ENCODE data around the gene LCN2. TPM values are rescaled to one million over a fixed set of nuclear protein-coding genes. Genes with fewer than 3 reads are reported as not detected.
A peak's percentile ranks its signal among the peaks of the same experiment; 100 is the strongest.

LCN2 gene
- total RNA-seq, 1 experiment from 2014 or later: 1.3 TPM

DNA sequence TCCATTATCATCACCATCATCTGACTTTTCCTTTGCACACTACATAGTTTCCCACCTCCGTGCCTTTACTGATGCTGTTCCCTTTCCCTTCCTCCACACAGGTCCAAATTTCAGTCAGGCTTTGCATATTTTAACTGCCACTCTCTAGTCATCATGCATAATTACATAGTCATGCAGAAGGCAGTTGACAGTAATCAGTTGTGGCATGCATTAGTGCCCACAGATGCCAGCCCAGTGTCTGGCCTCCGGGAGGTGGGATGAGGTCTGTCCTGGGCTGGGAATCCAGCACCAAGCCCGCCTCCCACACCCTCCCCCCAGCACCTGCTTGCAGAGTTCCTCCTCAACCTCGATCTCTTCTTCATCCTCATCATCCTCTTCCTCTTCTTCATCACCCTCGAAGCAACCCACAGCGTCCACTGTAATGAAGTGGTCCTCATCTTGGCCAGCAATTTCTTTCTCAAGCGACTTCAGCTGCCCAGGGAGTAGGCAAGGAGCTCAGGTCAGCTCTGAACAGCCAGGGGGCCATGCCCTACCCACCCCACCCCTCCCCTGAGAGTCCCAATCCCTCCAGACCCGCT is 19.6 kb downstream of the LCN2 start:
- Mint-ChIP-seq H3K27ac (peak overlapping the region; percentile 16; the same call in 1 of the 2 replicates), H3K4me3 (no peak overlapping the region), H3K36me3 (peaks cover 30% of the 10 kb centered on the region), H3K27me3 (ENCODE audit: low read depth) (no peaks in the 10 kb centered on the region), H3K4me1 (no peaks in the 10 kb centered on the region), H3K9me3 (no peaks in the 10 kb centered on the region)
- DNase-seq (ENCODE audit: low spot score): no peak
- ChIA-PET POLR2A (no interaction called here), CTCF (interaction anchor here (0.6 to 1.2 kb wide), 3 partner anchors 44 to 64 kb away, joined by 3 read pairs; no protein-coding TSS in a partner anchor)
- TF ChIP-seq FOXJ3 (CRISPR knock-in tag; IDR thresholded peaks at IDR 0.05; ENCODE audit: borderline replicate concordance) (no peak), ZNF138 (CRISPR knock-in tag; conservative IDR thresholded peaks at IDR 0.05) (no peak)
- TF ChIP-seq, protein P1, sequence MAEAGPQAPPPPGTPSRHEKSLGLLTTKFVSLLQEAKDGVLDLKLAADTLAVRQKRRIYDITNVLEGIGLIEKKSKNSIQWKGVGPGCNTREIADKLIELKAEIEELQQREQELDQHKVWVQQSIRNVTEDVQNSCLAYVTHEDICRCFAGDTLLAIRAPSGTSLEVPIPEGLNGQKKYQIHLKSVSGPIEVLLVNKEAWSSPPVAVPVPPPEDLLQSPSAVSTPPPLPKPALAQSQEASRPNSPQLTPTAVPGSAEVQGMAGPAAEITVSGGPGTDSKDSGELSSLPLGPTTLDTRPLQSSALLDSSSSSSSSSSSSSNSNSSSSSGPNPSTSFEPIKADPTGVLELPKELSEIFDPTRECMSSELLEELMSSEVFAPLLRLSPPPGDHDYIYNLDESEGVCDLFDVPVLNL (CRISPR knock-in tag; IDR thresholded peaks at IDR 0.05; ENCODE audit: borderline replicate concordance, low read depth): no peak
- ATAC-seq: no peak

DNA sequence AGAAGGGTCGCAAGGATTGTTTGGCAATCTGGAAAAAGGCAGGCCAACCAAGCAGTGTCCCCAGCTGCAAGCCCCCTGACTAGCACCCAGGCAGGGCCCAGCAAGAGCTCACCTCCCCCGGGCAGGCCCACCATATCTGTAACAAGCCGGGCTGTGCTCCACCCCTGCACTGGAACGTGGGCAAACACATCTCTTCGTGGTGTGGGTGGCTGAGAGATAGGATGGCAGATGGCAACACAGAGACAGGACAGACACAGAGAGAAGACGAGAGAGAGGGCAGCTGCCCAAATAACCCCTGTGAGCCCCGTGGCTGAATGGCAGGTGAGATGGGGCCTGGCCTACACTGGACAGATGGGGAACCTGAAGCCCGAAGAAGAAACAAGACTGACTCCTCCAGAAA is 20.2 kb downstream of the LCN2 start:
- H3K36me3 Mint-ChIP-seq: peaks cover 26% of the 10 kb centered on the region
- no peak for TF ChIP-seq ZNF219 (CRISPR knock-in tag; IDR thresholded peaks at IDR 0.05; ENCODE audit: borderline replicate concordance)
- TF ChIP-seq MYBL2 (CRISPR knock-in tag; IDR thresholded peaks at IDR 0.05): no peak
- TF ChIP-seq FOXJ3 (CRISPR knock-in tag; IDR thresholded peaks at IDR 0.05; ENCODE audit: borderline replicate concordance): no peak
- TF ChIP-seq, protein P2, sequence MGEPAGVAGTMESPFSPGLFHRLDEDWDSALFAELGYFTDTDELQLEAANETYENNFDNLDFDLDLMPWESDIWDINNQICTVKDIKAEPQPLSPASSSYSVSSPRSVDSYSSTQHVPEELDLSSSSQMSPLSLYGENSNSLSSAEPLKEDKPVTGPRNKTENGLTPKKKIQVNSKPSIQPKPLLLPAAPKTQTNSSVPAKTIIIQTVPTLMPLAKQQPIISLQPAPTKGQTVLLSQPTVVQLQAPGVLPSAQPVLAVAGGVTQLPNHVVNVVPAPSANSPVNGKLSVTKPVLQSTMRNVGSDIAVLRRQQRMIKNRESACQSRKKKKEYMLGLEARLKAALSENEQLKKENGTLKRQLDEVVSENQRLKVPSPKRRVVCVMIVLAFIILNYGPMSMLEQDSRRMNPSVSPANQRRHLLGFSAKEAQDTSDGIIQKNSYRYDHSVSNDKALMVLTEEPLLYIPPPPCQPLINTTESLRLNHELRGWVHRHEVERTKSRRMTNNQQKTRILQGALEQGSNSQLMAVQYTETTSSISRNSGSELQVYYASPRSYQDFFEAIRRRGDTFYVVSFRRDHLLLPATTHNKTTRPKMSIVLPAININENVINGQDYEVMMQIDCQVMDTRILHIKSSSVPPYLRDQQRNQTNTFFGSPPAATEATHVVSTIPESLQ (CRISPR knock-in tag; IDR thresholded peaks at IDR 0.05): no peak
- no peak for TF ChIP-seq SMAD4 (CRISPR knock-in tag; IDR thresholded peaks at IDR 0.05)
- no peak for TF ChIP-seq GTF2I (CRISPR knock-in tag; conservative IDR thresholded peaks at IDR 0.05)
- TF ChIP-seq, protein P3, sequence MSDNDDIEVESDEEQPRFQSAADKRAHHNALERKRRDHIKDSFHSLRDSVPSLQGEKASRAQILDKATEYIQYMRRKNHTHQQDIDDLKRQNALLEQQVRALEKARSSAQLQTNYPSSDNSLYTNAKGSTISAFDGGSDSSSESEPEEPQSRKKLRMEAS (CRISPR knock-in tag; IDR thresholded peaks at IDR 0.05): no peak
- TF ChIP-seq ZNF671 (CRISPR knock-in tag; IDR thresholded peaks at IDR 0.05): no peak
- no peak for TF ChIP-seq SP1 (CRISPR knock-in tag; conservative IDR thresholded peaks at IDR 0.05)
- TF ChIP-seq ATF1 (CRISPR knock-in tag; IDR thresholded peaks at IDR 0.05): no peak
- TF ChIP-seq, protein P4, sequence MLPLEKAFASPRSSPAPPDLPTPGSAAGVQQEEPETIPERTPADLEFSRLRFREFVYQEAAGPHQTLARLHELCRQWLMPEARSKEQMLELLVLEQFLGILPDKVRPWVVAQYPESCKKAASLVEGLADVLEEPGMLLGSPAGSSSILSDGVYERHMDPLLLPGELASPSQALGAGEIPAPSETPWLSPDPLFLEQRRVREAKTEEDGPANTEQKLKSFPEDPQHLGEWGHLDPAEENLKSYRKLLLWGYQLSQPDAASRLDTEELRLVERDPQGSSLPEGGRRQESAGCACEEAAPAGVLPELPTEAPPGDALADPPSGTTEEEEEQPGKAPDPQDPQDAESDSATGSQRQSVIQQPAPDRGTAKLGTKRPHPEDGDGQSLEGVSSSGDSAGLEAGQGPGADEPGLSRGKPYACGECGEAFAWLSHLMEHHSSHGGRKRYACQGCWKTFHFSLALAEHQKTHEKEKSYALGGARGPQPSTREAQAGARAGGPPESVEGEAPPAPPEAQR (CRISPR knock-in tag; IDR thresholded peaks at IDR 0.05): no peak
- TF ChIP-seq CREM (CRISPR knock-in tag; IDR thresholded peaks at IDR 0.05): no peak
- TF ChIP-seq, protein P5, sequence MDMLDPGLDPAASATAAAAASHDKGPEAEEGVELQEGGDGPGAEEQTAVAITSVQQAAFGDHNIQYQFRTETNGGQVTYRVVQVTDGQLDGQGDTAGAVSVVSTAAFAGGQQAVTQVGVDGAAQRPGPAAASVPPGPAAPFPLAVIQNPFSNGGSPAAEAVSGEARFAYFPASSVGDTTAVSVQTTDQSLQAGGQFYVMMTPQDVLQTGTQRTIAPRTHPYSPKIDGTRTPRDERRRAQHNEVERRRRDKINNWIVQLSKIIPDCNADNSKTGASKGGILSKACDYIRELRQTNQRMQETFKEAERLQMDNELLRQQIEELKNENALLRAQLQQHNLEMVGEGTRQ (CRISPR knock-in tag; IDR thresholded peaks at IDR 0.05): no peak
- TF ChIP-seq MXD4 (CRISPR knock-in tag; IDR thresholded peaks at IDR 0.05; ENCODE audit: borderline replicate concordance): no peak
- TF ChIP-seq NR1H2 (CRISPR knock-in tag; IDR thresholded peaks at IDR 0.05): no peak
- TF ChIP-seq, protein P6, sequence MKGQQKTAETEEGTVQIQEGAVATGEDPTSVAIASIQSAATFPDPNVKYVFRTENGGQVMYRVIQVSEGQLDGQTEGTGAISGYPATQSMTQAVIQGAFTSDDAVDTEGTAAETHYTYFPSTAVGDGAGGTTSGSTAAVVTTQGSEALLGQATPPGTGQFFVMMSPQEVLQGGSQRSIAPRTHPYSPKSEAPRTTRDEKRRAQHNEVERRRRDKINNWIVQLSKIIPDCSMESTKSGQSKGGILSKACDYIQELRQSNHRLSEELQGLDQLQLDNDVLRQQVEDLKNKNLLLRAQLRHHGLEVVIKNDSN (CRISPR knock-in tag; IDR thresholded peaks at IDR 0.05): no peak
- TF ChIP-seq, protein P7, sequence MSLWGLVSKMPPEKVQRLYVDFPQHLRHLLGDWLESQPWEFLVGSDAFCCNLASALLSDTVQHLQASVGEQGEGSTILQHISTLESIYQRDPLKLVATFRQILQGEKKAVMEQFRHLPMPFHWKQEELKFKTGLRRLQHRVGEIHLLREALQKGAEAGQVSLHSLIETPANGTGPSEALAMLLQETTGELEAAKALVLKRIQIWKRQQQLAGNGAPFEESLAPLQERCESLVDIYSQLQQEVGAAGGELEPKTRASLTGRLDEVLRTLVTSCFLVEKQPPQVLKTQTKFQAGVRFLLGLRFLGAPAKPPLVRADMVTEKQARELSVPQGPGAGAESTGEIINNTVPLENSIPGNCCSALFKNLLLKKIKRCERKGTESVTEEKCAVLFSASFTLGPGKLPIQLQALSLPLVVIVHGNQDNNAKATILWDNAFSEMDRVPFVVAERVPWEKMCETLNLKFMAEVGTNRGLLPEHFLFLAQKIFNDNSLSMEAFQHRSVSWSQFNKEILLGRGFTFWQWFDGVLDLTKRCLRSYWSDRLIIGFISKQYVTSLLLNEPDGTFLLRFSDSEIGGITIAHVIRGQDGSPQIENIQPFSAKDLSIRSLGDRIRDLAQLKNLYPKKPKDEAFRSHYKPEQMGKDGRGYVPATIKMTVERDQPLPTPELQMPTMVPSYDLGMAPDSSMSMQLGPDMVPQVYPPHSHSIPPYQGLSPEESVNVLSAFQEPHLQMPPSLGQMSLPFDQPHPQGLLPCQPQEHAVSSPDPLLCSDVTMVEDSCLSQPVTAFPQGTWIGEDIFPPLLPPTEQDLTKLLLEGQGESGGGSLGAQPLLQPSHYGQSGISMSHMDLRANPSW (CRISPR knock-in tag; conservative IDR thresholded peaks at IDR 0.05; ENCODE audit: low read depth): no peak
- TF ChIP-seq, protein P8, sequence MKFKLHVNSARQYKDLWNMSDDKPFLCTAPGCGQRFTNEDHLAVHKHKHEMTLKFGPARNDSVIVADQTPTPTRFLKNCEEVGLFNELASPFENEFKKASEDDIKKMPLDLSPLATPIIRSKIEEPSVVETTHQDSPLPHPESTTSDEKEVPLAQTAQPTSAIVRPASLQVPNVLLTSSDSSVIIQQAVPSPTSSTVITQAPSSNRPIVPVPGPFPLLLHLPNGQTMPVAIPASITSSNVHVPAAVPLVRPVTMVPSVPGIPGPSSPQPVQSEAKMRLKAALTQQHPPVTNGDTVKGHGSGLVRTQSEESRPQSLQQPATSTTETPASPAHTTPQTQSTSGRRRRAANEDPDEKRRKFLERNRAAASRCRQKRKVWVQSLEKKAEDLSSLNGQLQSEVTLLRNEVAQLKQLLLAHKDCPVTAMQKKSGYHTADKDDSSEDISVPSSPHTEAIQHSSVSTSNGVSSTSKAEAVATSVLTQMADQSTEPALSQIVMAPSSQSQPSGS (CRISPR knock-in tag; IDR thresholded peaks at IDR 0.05; ENCODE audit: borderline replicate concordance, low read depth): no peak
- no peak for TF ChIP-seq EMX1 (CRISPR knock-in tag; IDR thresholded peaks at IDR 0.05)

More for the DNA sequence above, 20.2 kb downstream of the LCN2 start:
- DNase-seq (ENCODE audit: low spot score) (no peak), ATAC-seq (no peak)
- ChIA-PET POLR2A (no interaction called here), CTCF (interaction anchor here (1.2 kb wide), 1 partner anchor 45 kb away, joined by 3 read pairs; no protein-coding TSS in a partner anchor)
- no peaks in the 10 kb centered on the region for H3K9me3 Mint-ChIP-seq
- H3K27ac Mint-ChIP-seq: no peak overlapping the region
- H3K4me1 Mint-ChIP-seq: no peaks in the 10 kb centered on the region
- H3K27me3 Mint-ChIP-seq (ENCODE audit: low read depth): no peaks in the 10 kb centered on the region
- no peak overlapping the region for H3K4me3 Mint-ChIP-seq

Data from WTC11 (cell line).